Adipocyte (in vitro differentiated cells): ENCODE results near the gene PHKG1.
"Not testable (repeated sequence)": the region's sequence is repeated elsewhere in the genome, so short reads cannot be mapped to it uniquely, and the experiment has no call there.

Source experiments
- DNase-seq: peaks from one replicate; pipeline ENCODE4 v3.0.0-alpha.2; 2015; ENCODE audit warnings: low read depth
- H3K27me3 ChIP-seq: replicated peaks from 2 replicates; pipeline ENCODE4 v1.7.0; 2013; ENCODE audit warnings: mild to moderate bottlenecking, low read length, moderate library complexity; ENCODE audit not compliant: control insufficient read depth, insufficient read depth
- H3K36me3 ChIP-seq: 2 replicates; pipeline ENCODE4 v1.7.0; 2013; ENCODE audit warnings: low read length, mild to moderate bottlenecking, moderate library complexity; ENCODE audit not compliant: control insufficient read depth, insufficient read depth, severe bottlenecking
- H3K4me1 ChIP-seq: 2 replicates; pipeline ENCODE4 v1.7.0; 2013; ENCODE audit warnings: mild to moderate bottlenecking, low read length, moderate library complexity; ENCODE audit not compliant: control insufficient read depth, insufficient read depth
- H3K4me3 ChIP-seq: 2 replicates; pipeline ENCODE4 v1.7.0; 2013; ENCODE audit warnings: mild to moderate bottlenecking, low read length, moderate library complexity
- H3K9ac ChIP-seq: 2 replicates; pipeline ENCODE4 v1.7.0; 2013; ENCODE audit warnings: mild to moderate bottlenecking, low read length, moderate library complexity
- H3K9me3 ChIP-seq: 2 replicates; pipeline ENCODE4 v1.7.0; 2013; ENCODE audit warnings: mild to moderate bottlenecking, low read length, moderate library complexity; ENCODE audit not compliant: control insufficient read depth

Gene PHKG1

DNA sequence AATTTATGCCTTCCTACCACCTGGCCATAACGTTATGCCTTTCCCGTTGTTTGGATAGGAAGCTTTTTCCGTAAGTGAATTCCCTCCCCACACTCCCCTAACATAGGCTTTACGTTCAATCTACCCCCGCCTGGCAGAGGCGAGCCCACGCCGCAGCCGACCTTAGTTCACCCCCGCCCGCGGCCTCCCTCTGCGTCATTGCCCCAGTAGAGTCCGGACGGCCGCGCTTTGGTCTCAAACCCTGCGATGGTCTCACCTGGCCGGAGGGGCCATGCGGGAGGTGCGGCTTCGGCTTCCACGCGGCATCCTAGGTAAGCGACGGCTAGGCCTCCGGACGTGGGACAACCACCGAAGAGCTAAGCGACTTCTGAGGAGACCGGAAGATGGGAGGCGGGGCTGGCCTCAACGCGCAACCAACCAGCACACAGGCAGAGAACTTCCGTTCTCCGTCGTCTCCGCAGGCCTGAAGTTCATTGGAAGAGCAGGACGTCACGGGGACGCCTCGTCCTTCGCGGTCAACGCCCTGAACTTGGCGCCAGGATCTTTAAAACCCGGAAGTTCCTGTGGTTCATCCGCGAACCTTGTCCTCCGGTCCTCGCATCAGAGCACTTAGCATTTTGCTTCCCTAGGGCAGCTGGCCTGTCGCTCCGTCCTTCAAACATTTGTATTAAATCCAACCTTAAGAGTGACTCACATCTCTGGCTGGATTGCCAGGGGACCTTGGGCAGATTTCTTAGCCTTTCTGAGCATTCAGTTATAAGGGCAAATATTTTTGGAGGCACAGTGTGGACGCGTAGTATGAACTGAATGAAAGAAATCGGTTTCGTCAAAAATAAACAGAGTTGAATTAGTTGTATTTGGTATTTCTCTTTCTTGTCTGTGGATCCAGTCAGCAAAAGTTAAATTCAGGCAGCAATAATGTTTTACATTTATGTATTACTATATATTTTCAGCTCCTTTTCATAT is 13.6 kb upstream of the PHKG1 start, which contains the start of gene CHCHD2:
Gene CHCHD2, minus strand, starts transcription at position 369 of the 966 bp plus-strand sequence. Its CDS starts 63 bp downstream, at position 306.
- Histone ChIP-seq H3K36me3 (peaks cover 29% of the 10 kb centered on the region), H3K4me1 (peaks cover 16% of the 10 kb centered on the region), H3K4me3 (peak within 1 kb of the TSS; percentile 99), H3K9ac (peak within 1 kb of the TSS; percentile 99), H3K27me3 (no peaks in the 10 kb centered on the region), H3K9me3 (no peaks in the 10 kb centered on the region)
- peak; percentile 99 for DNase-seq

DNA sequence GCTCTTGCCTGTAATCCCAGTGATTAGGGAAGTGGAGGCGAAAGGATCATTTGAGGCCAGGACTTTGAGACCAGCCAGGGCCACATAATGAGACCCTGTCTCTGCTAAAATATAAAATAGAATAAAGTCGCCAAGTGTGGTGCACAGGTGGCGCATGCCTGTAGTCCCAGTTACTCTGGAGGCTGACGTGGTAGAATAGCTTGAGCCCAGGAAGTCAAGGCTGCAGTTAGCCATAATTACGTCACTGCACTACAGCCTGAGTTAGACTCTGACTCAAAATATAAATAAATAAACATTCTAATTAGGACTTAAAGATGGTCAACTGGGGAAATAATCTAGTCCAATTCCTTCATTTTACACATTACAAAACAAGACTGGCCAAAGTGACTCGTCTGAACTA is 12.8 kb upstream of the PHKG1 start:
- no peaks in the 10 kb centered on the region for H3K27me3 ChIP-seq

DNA sequence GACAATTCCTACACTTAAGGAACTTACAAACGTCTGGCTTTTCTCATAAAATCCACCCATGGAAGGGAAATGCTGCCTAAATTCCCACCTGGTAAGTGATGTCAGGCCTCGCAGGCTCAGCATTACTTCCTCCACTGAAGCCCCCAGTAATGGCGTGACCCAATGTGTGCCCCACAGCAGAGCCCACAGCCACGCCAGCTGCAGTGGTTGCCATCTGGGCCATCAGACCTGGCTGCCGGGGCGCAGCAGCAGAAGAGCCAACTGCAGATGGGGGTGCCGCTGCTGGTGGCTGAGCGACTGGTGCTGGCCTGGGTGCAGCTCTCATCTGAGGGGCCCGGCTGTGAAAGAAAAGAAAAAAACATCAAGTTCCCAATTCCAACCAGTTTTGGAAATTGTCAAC is 11.4 kb upstream of the PHKG1 start:
- H3K9me3 ChIP-seq, DNase-seq, H3K27me3 ChIP-seq, H3K9ac ChIP-seq, H3K4me3 ChIP-seq: not testable (repeated sequence)
- peaks cover 51% of the 10 kb centered on the region for H3K36me3 ChIP-seq
- peaks cover 16% of the 10 kb centered on the region for H3K4me1 ChIP-seq

More for the DNA sequence above, 12.8 kb upstream of the PHKG1 start:
- peak; percentile 80 for DNase-seq
- peak overlapping the region; percentile 99 for H3K9ac ChIP-seq
- H3K9me3 ChIP-seq, result no peaks in the 10 kb centered on the region
- peak overlapping the region; percentile 99 for H3K4me3 ChIP-seq
- peaks cover 38% of the 10 kb centered on the region for H3K36me3 ChIP-seq
- peaks cover 16% of the 10 kb centered on the region for H3K4me1 ChIP-seq

DNA sequence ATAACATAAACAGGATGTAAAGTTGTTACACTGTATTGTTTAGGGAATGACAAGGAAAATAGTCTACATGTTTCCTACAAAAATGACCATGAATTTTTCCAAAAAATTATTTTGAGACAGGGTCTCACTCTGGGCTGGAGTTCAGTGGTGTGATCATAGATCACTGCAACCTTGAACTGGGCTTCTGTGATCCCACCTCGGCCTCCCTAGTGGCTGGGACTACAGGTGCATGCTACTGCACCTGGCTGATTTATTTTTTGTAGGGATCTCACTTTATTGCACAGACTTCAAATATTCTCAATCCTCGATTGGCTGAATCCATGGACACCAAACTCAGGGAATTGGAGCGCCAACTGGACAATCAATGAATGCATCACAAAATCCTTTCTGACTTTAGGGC is 6.9 kb upstream of the PHKG1 start:
- no peak for DNase-seq
- Histone ChIP-seq H3K36me3 (peaks cover 51% of the 10 kb centered on the region), H3K4me1 (peaks cover 14% of the 10 kb centered on the region)

DNA sequence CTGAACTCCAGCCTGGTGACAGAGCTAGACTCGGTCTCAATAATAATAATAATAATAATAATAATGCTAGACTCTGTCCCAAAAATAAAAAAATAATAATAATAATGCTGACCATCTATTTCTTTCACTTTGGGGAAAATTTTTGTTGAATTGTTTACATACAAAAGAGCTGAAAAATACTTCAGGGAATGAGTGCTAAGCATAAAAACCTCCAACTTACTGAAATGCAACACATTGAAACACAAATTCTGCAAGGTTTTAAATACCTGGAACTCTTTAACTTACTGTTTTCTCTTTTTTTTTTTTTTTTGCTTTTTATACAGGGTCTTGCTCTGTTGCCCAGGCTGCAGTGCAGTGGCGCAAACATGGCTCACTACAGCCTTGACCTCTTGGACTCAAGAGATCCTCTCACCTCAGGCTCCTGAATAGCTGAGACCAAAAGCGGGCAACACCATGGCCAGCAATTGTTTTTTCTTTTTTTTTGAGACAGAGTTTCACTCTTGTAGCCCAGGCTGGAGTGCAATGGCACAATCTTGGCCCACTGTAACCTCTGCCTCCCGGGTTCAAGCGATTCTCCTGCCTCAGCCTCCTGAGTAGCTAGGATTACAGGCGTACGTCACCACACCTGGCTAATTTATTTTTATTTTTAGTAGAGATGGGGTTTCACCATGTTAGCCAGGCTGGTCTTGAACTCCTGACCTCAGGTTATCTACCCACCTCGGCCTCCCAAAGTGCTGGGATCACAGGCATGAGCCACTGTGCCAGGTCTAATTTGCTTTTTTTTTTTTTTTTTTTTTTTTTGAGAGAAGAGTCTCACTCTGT is 5.6 kb upstream of the PHKG1 start:
- H3K9me3 ChIP-seq, H3K4me3 ChIP-seq, H3K9ac ChIP-seq, H3K27me3 ChIP-seq: not testable (repeated sequence)
- Histone ChIP-seq H3K36me3 (peaks cover 42% of the 10 kb centered on the region), H3K4me1 (peaks cover 12% of the 10 kb centered on the region)
- peak; percentile 5 for DNase-seq

More for the DNA sequence above, 6.9 kb upstream of the PHKG1 start:
- Histone ChIP-seq H3K27me3 (no peaks in the 10 kb centered on the region), H3K4me3 (no peak overlapping the region), H3K9me3 (no peaks in the 10 kb centered on the region), H3K9ac (no peak overlapping the region)

DNA sequence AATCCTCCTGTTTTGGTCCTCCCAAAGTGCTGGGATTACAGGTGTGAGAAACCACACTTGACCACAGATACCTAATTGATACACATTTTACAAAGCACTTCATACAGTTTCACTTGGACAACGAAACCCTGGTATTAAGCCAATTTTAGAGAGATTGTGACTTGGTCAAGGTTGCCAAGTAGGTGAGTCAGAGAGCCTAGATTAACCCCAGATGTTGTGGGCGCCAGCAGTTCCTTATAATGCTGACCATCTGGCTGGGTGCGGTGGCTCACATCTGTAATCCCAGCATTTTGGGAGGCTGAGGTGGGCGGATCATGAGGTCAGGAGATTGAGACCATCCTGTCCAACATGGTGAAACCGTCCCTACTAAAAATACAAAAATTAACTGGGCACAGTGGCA is 4.9 kb upstream of the PHKG1 start:
- Histone ChIP-seq H3K4me1 (peaks cover 17% of the 10 kb centered on the region), H3K4me3 (no peak overlapping the region), H3K9me3 (no peaks in the 10 kb centered on the region), H3K27me3 (no peaks in the 10 kb centered on the region), H3K36me3 (peaks cover 35% of the 10 kb centered on the region), H3K9ac (no peak overlapping the region)
- peak; percentile 96 for DNase-seq

DNA sequence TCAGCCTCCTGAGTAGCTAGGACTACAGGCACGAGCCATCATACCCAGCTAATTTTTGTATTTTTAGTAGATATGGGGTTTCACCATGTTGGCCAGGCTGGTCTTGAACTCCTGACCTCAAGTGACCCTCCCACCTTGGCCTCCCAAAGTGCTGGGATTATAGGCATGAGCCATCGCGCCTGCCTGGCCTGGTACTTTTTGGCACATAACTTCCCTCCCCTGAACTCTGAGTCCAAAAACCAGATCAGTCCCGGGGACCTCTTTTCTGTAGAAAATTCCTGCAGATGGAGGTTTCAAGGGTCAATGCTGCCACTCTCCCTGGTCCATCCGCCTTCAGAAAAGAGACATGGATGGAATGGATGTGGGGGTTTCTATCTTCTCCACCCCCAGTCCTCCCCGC is 364 bp downstream of the PHKG1 start:
- not testable (repeated sequence) for H3K9me3 ChIP-seq, H3K27me3 ChIP-seq, DNase-seq
- Histone ChIP-seq H3K36me3 (peaks cover 17% of the 10 kb centered on the region), H3K9ac (peak overlapping the region; percentile 89), H3K4me3 (peak overlapping the region; percentile 79), H3K4me1 (peaks cover 25% of the 10 kb centered on the region)

DNA sequence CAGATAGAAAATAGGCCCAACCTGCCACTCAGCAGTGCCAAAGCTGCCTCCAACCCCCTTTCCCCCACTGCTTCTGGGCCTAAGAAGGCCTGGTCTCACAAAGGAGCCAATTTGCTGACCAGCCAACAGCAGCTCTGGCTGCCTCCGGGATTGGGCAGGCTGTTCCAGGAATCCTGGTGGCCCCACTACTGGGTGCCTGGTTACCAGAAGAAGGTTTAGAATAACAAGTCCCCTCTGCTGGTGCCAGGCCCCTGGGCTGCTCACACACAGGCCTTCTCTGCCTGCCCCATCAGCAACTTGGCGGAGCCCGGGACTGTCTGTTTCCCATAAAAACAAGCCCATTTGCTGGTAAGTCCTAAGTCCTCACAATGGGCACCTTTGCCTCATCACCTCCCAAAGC is 1.2 kb downstream of the PHKG1 start:
- H3K27me3 ChIP-seq, result no peaks in the 10 kb centered on the region
- peak; percentile 60 for DNase-seq
- H3K4me3 ChIP-seq, result peak overlapping the region; percentile 79

DNA sequence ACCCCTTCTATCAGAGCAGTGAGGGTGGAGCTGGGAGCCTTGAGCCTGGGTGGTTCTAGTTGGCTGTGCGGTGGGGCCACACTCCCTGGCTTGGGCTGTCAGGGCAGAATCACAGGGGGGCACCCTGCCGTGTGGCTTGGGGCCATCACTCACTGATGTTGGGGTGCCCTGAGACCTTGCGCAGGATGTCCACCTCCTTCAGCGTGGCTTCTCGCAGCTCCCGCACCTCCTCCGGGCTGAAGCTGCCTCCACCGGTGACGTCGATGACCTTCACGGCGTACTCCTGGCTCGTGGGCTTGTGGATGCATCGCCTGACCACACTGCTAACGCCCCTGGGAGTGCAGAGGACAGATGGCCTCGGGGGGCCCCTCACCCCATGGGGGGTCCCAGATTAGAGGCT is 5.3 kb downstream of the PHKG1 start:
- no peak overlapping the region for H3K9ac ChIP-seq
- no peaks in the 10 kb centered on the region for H3K27me3 ChIP-seq
- no peak for DNase-seq
- peaks cover 22% of the 10 kb centered on the region for H3K4me1 ChIP-seq
- H3K9me3 ChIP-seq, result no peaks in the 10 kb centered on the region
- H3K4me3 ChIP-seq, result no peak overlapping the region
- H3K36me3 ChIP-seq, result peaks cover 47% of the 10 kb centered on the region

More for the DNA sequence above, 1.2 kb downstream of the PHKG1 start:
- Histone ChIP-seq H3K9me3 (no peaks in the 10 kb centered on the region), H3K36me3 (peaks cover 23% of the 10 kb centered on the region), H3K4me1 (peaks cover 24% of the 10 kb centered on the region), H3K9ac (peak overlapping the region; percentile 89)

DNA sequence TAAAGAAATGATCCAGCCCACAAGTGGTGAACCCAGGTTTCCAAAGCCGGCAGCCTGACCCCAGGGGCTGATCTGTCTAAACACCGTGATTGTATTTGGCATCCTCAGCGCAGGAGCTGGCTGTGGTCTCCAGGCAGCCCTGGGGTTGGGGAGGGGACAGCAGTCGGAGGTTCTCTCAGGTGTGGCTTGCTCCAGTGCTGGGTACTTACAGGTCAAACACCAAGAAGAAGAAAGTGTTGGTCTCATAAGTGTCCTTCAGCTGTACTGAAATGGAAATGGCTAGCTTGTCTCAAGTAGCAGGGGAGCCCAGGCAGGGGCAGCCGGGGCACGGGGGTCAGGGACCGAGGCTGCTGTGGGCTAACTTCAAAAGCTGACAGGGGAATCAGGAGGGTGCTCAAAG is 6.0 kb downstream of the PHKG1 start:
- no peak overlapping the region for H3K9ac ChIP-seq
- H3K36me3 ChIP-seq, result peaks cover 54% of the 10 kb centered on the region
- DNase-seq, result no peak
- H3K4me1 ChIP-seq, result peaks cover 15% of the 10 kb centered on the region
- no peaks in the 10 kb centered on the region for H3K27me3 ChIP-seq
- H3K4me3 ChIP-seq, result no peak overlapping the region
- H3K9me3 ChIP-seq, result no peaks in the 10 kb centered on the region

DNA sequence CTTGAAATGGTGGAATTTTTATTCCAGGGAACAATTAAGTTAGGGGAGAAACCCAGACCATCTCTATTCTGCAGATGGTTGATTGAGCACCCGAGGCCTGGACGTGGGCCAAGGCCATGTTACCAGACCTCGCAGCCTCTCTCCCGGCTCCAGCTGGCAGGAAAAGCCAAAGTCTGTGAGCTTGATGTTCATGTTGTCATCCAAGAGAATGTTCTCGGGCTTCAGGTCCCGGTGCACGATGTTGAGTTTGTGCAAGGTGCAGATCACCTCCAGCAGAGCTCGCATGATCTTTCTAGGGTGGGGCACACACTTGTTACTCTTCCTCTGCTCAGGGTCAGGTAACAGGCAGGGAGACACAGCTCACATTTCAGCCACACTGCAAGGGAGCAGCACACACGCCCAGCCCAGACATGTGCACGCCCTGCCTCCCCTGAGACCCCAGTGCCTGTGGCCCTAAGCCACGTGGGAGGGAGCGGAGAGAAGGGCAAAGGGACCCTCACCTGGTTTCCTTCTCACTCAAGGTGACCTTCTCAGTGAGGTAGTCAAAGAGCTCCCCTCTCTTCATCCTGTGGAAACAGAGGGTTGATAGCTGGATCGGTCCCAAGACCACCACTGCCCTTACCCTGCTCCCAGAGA is 9.5 kb downstream of the PHKG1 start:
- DNase-seq, result no peak
- no peaks in the 10 kb centered on the region for H3K9me3 ChIP-seq
- H3K9ac ChIP-seq, result no peak overlapping the region
- H3K36me3 ChIP-seq, result peaks cover 62% of the 10 kb centered on the region
- peaks cover 24% of the 10 kb centered on the region for H3K4me1 ChIP-seq
- no peaks in the 10 kb centered on the region for H3K27me3 ChIP-seq
- H3K4me3 ChIP-seq, result no peak overlapping the region
